Heart left ventricle (tissue), 16 donors: ENCODE results near the gene SLC5A6. TPM values are rescaled to one million over a fixed set of nuclear protein-coding genes. Genes with fewer than 3 reads are reported as not detected.
"Not testable (repeated sequence)": the region's sequence is repeated elsewhere in the genome, so short reads cannot be mapped to it uniquely, and the experiment has no call there.

ENCODE experiments used
- ATAC-seq, 4 donors: fragments of 200-7000 bp; cut with Tn5 transposase; one replicate each; pipeline ENCODE4 v1.9.1; 2020 to 2022; ENCODE audit warnings: moderate library complexity in 4 of 4, mild to moderate bottlenecking in 3 of 4, moderate number of reproducible peaks in 1 of 4
- DNase-seq, 5 donors: peaks; one replicate each; pipeline ENCODE4 v3.0.0-alpha.2; 2020
- H3K27ac ChIP-seq, 12 donors: fragments of 200-600 bp; sonication (generic) in 4 of 12; one replicate each; pipeline versions ENCODE4 v1.5.0 to v1.8.0; 2016 to 2022; ENCODE audit warnings: mild to moderate bottlenecking in 2 of 12
- H3K27me3 ChIP-seq, 9 donors: fragments of 200-600 bp; sonication (generic) in 2 of 9; one replicate each; pipeline versions ENCODE4 v1.5.1 to v1.8.0; 2016 to 2022; ENCODE audit warnings: mild to moderate bottlenecking in 3 of 9
- H3K36me3 ChIP-seq, 9 donors: fragments of 200-600 bp; sonication (generic) in 2 of 9; one replicate each; pipeline versions ENCODE4 v1.5.0 to v1.8.0; 2018 to 2022; ENCODE audit warnings: mild to moderate bottlenecking in 2 of 9
- H3K4me1 ChIP-seq, 12 donors: fragments of 200-600 bp; sonication (generic) in 4 of 12; one replicate each; pipeline versions ENCODE4 v1.5.0 to v1.8.0; 2016 to 2022; ENCODE audit warnings: mild to moderate bottlenecking in 3 of 12
- H3K4me3 ChIP-seq, 12 donors: fragments of 200-600 bp; sonication (generic) in 4 of 12; one replicate each; pipeline versions ENCODE4 v1.5.0 to v1.8.0; 2017 to 2022; ENCODE audit warnings: mild to moderate bottlenecking in 9 of 12, moderate library complexity in 4 of 12
- H3K9me3 ChIP-seq, 12 donors: fragments of 200-600 bp; sonication (generic) in 4 of 12; one replicate each; pipeline versions ENCODE4 v1.5.0 to v1.8.0; 2016 to 2022; ENCODE audit warnings: mild to moderate bottlenecking in 1 of 12
- POLR2A ChIP-seq, 2 donors: fragments of 450-650 bp; IDR thresholded peaks; one replicate each; pipeline ENCODE4 v1.6.1; 2017; ENCODE audit warnings: antibody characterized with exemption in 2 of 2, mild to moderate bottlenecking in 2 of 2, moderate library complexity in 2 of 2
- WGBS, 4 donors: extraction: QIAGEN DNeasy Blood & Tissue Kit in 2 of 4; methylation state at CpG; one replicate each; pipeline versions ENCODE4 v1.1.5 to v1.1.7; 2013 to 2018; 5-methylcytosine and 5-hydroxymethylcytosine counted together
- intact Hi-C, 10 donors: fragments of 100-400 bp; cut with DNase I; formaldehyde crosslinking; loops; one replicate each; pipeline versions ENCODE4 v1.11.1 to v1.14.2; 2022
- polyA plus RNA-seq, 2 donors: library from polyadenylated mRNA; stranded (reverse); fragments of 200-250 nt; gene quantifications; one replicate each; pipeline ENCODE4 v1.2.3, GENCODE V29; 2013
- total RNA-seq, 9 donors: library from RNA; depleted of rRNA in 2 of 9; stranded (reverse); fragments of >200 nt in 2 of 9; fragmentation: NEBNext Ultra II Directional in 3 of 9; extraction: Animal tissue kit (Norgen Biotek cat#: 25700) in 3 of 9; gene quantifications; one replicate each; pipeline versions ENCODE4 v1.1.0 to v1.2.4, GENCODE V29; 2016 to 2023
- TF ChIP-seq, protein P1 (sequence below), 12 donors: fragments of 200-600 bp; sonication (generic) in 4 of 12; IDR thresholded peaks; one replicate each; pipeline versions ENCODE4 v1.5.0 to v1.8.0; 2018 to 2022; ENCODE audit warnings: antibody characterized with exemption in 12 of 12, mild to moderate bottlenecking in 5 of 12
- donor health status: ischemic (EF 13 %, LVEDD 7.1; RV severe dilation, severe dysfunction).
- donor health status: healthy with polysubstance abuse.
- donor health status: DM: no; HTN: yes; CAD: no.
- donor health status: DM: no; HTN: no; CAD: no.
- donor health status: ischemic (EF 25% LVEDD 6.9; RV normal size, moderate dysfunction).
- donor health status: ischemic (EF 25% LVEDD 5.7; RV mildly dilated, moderate dysfunction).
- donor health status: healthy.
- donor health status: DM: yes; HTN: yes; CAD: no.
- donor health status: ischemic (EF 35%, LVEDD 5.7; RV mildly dilated, moderate dysfunction).
- donor health status: nonischemic (EF 11% LVEDD 7.7; RV severe dilation, severe dysfunction).
- donor health status: DM: yes; HTN: yes; CAD: no.
- donor health status: PGD.
- donor health status: ischemic (EF 29% LVEDD 5.4; RV normal size, mild dysfunction).
- donor health status: nonischemic (EF 23%, LVEDD 6.1; RV moderate dilation, normal function).

Gene SLC5A6
- total and polyA plus RNA-seq, 11 donors: 6.3 to 37.7 (median 10.3) TPM

DNA sequence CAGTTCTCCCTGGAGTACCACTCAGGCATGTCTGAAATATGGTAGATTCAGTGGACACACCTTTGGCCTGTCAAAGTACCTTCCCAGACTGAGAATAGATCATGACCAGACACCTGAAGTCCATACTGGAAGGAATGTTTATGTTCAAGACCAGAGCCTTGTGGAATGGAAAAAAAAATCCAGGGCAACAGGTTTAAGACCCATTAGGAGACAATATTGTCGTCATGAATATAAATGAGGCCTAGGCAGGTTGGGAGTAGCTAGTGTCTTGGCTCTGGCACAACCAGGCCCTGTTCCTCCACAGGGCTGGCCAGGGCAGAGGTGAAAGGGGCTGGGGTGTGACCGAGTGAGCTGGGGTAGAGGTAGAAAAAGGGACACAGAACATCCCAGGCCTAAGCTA, 13.4 kb downstream of the SLC5A6 start:
- ATAC-seq (peak in 1 of 4 donors; percentile 33), DNase-seq (no peak)
- Histone ChIP-seq H3K27ac (no peak overlapping the region), H3K4me3 (no peak overlapping the region), H3K9me3 (no peaks in the 10 kb centered on the region), H3K36me3 (peaks cover 0 to 33% (median 25%) of the 10 kb centered on the region in 9 donors), H3K4me1 (no peaks in the 10 kb centered on the region), H3K27me3 (no peaks in the 10 kb centered on the region)
- intact Hi-C loops: loop anchor here in 2 of 10 donors (10.0 kb wide), 1 partner anchor 234 kb away; no protein-coding TSS in a partner anchor
- TF ChIP-seq POLR2A (IDR thresholded peaks at IDR 0.05): no peak
- TF ChIP-seq, protein P1, sequence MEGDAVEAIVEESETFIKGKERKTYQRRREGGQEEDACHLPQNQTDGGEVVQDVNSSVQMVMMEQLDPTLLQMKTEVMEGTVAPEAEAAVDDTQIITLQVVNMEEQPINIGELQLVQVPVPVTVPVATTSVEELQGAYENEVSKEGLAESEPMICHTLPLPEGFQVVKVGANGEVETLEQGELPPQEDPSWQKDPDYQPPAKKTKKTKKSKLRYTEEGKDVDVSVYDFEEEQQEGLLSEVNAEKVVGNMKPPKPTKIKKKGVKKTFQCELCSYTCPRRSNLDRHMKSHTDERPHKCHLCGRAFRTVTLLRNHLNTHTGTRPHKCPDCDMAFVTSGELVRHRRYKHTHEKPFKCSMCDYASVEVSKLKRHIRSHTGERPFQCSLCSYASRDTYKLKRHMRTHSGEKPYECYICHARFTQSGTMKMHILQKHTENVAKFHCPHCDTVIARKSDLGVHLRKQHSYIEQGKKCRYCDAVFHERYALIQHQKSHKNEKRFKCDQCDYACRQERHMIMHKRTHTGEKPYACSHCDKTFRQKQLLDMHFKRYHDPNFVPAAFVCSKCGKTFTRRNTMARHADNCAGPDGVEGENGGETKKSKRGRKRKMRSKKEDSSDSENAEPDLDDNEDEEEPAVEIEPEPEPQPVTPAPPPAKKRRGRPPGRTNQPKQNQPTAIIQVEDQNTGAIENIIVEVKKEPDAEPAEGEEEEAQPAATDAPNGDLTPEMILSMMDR (IDR thresholded peaks at IDR 0.05): no peak
- 77 to 87% (median 82%) methylated on average over 2 of the region's 2 CpGs for WGBS, 4 donors

DNA sequence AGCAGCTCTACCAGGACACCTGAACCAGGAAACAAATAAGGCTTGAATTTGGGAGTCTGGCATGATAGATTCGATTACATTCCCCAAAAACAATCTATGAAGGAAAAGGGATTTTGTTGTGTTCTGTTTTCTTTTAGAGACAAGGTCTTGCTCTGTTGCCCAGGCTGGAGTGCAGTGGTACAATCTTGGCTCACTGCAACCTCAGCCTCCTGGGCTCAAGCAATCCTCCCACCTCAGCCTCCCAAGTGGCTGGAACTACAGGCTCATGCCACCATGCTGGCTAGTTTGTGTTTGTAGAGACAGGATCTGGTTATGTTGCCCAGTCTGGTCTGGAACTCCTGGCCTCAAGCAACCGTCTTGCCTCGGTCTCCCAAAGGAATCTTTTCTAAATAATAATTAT, 14.0 kb downstream of the SLC5A6 start:
- not testable (repeated sequence) for H3K4me3 ChIP-seq, DNase-seq, H3K27ac ChIP-seq, ATAC-seq, H3K9me3 ChIP-seq, H3K4me1 ChIP-seq, H3K27me3 ChIP-seq
- intact Hi-C loops: loop anchor here in 2 of 10 donors (10.0 kb wide), 1 partner anchor 233 kb away; no protein-coding TSS in a partner anchor
- 80 to 92% (median 91%) methylated on average over 3 of the region's 3 CpGs for WGBS, 4 donors
- H3K36me3 ChIP-seq: peaks cover 0 to 28% (median 19%) of the 10 kb centered on the region in 9 donors

DNA sequence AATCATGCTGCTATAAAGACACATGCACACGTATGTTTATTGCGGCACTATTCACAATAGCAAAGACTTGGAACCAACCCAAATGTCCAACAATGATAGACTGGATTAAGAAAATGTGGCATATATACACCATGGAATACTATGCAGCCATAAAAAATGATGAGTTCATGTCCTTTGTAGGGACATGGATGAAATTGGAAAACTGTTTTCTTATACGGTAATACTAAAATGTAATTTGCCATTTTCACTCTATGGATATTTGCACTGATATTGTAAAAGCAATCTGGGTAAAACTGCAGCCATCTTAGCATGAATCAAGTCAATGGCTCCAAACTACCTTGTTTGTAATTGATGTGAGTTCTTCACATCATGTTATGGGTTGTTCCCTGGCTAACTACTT, 16.3 kb downstream of the SLC5A6 start:
- not testable (repeated sequence) for H3K4me1 ChIP-seq, ATAC-seq, H3K27ac ChIP-seq, H3K27me3 ChIP-seq, H3K36me3 ChIP-seq, H3K9me3 ChIP-seq, H3K4me3 ChIP-seq, DNase-seq
- WGBS, 4 donors: 88 to 93% (median 92%) methylated on average over 3 of the region's 3 CpGs
- intact Hi-C loops: loop anchor here in 2 of 10 donors (10.0 kb wide), 1 partner anchor 231 kb away; no protein-coding TSS in a partner anchor

DNA sequence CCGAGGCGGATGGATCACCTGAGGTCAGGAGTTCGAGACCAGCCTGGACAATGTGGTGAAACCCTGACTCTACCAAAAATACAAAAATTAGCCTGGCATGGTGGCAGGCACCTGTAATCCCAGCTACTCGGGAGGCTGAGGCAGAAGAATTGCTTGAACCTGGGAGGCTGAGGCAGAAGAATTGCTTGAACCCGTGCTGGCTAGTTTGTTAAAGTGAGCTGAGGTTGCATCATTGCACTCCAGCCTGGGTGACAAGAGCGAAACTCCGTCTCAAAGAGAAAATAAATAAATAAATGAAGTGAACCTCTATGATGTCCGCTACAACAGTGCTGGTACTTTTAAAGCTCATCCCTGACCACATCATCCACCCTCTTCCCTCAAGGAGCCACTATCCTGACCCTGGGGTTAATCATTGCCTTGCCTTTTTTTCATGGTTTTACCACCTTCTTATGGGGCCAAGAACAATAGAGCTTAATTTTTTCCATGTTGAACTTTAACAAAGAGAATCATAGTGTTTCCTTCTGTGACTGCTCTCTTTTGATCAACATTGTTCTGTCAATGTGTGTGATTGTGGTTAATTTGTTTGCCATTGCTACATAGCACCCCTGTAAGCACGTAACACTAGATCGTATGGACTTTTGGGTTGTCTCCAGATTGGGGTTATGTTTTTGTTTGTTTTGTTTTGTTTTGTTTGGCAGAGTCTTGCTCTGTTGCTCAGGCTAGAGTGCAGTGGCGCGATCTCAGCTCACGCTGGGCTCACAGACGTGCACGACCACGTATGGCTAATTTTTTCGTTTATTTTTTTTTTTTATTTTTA, 17.3 kb downstream of the SLC5A6 start:
- intact Hi-C loops: loop anchor here in 5 of 10 donors (5.0 to 10.0 kb wide), 3 partner anchors 97 to 232 kb away; no protein-coding TSS in a partner anchor
- no peak for DNase-seq
- no peaks in the 10 kb centered on the region for H3K27me3 ChIP-seq
- no peak overlapping the region for H3K27ac ChIP-seq
- peaks cover 0 to 2% (median 0%) of the 10 kb centered on the region in 9 donors for H3K36me3 ChIP-seq
- TF ChIP-seq POLR2A (IDR thresholded peaks at IDR 0.05): no peak
- TF ChIP-seq, protein P1 (IDR thresholded peaks at IDR 0.05): no peak
- no peaks in the 10 kb centered on the region for H3K9me3 ChIP-seq
- no peak overlapping the region for H3K4me3 ChIP-seq
- WGBS, 4 donors: 71 to 79% (median 77%) methylated on average over 17 of the region's 17 CpGs
- no peaks in the 10 kb centered on the region for H3K4me1 ChIP-seq
- ATAC-seq: no peak

DNA sequence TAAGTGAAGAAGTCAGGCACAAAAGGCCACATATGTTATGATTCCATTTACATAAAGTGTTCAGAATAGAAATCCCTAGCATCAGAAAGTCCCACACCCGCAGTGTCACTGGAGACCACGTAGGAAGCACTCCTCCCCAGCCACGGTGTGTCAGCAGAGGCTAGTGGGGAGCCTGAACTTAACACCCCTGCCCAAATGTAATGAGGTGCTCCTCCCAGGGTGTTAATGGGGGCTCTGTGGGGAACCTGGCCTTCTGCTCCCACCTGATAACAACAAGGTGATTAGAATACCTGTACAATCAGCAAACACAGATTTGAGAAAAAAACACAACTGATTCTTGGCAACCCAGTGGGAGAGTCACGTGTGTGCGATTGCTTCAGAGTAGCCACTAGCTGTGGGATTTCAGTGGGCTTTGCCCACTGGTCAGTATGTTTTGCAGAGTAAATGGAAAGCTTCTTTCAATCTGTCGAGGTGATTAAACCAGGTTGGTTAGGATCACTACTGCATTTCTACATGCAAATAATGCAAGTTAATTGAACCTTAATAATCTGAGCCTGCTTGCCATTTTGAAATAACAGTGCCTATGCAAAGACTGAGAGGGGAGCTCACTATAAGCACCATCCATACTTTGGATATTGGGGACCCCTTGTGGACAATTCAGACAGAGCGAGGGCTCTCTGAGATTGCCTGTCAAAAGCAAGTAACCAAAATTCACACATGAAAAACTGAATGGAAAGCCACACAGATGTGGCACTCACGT, 20.8 kb downstream of the SLC5A6 start:
- H3K27ac ChIP-seq: no peak overlapping the region
- no peak overlapping the region for H3K4me3 ChIP-seq
- H3K27me3 ChIP-seq: no peaks in the 10 kb centered on the region
- no peaks in the 10 kb centered on the region for H3K9me3 ChIP-seq
- WGBS, 4 donors: 34 to 44% (median 38%) methylated on average over 8 of the region's 8 CpGs
- no peaks in the 10 kb centered on the region for H3K36me3 ChIP-seq
- no peaks in the 10 kb centered on the region for H3K4me1 ChIP-seq
- intact Hi-C loops: loop anchor here in 9 of 10 donors (1.0 to 10.0 kb wide), 6 partner anchors 92 to 229 kb away; no protein-coding TSS in a partner anchor
- ATAC-seq (peak in 3 of 4 donors; percentile 65 to 76 (median 73)), DNase-seq (peak in 1 of 5 donors; percentile 29)
- TF ChIP-seq, protein P1 (IDR thresholded peaks at IDR 0.05): peak; percentile 46 to 70 (median 56)
- no peak for TF ChIP-seq POLR2A (IDR thresholded peaks at IDR 0.05)
